SJSA1 (cell line): ENCODE measurements around the gene FBXO27. TPM values are rescaled to one million over a fixed set of nuclear protein-coding genes. Genes with fewer than 3 reads are reported as not detected.
"Not testable (repeated sequence)": the region's sequence is repeated elsewhere in the genome, so short reads cannot be mapped to it uniquely, and the experiment has no call there.

Experiments
- DNase-seq, 2 experiments: peaks; one replicate each; pipeline ENCODE4 v3.0.0-alpha.2; 2015 to 2020; ENCODE audit warnings: low spot score in 2 of 2, low read depth in 1 of 2
- H3K27ac ChIP-seq: fragments of 250-450 bp; sonication (Bioruptor Pico); 2 replicates; pipeline ENCODE4 v1.5.1; 2020; ENCODE audit warnings: mild to moderate bottlenecking, moderate library complexity
- H3K27me3 ChIP-seq: fragments of 250-450 bp; sonication (Bioruptor Pico); replicated peaks from 2 replicates; pipeline ENCODE4 v1.5.1; 2020; ENCODE audit warnings: mild to moderate bottlenecking, moderate library complexity
- H3K36me3 ChIP-seq: fragments of 250-450 bp; sonication (Bioruptor Pico); 2 replicates; pipeline ENCODE4 v1.5.1; 2020; ENCODE audit warnings: mild to moderate bottlenecking
- H3K4me1 ChIP-seq: fragments of 250-450 bp; sonication (Bioruptor Pico); replicated peaks from 2 replicates; pipeline ENCODE4 v1.6.1; 2021; ENCODE audit warnings: mild to moderate bottlenecking
- H3K4me3 ChIP-seq: fragments of 250-450 bp; sonication (Bioruptor Pico); 2 replicates; pipeline ENCODE4 v1.5.1; 2020; ENCODE audit warnings: mild to moderate bottlenecking
- H3K9me3 ChIP-seq: fragments of 250-450 bp; sonication (Bioruptor Pico); replicated peaks from 2 replicates; pipeline ENCODE4 v1.5.1; 2020; ENCODE audit warnings: mild to moderate bottlenecking
- total RNA-seq: library from RNA; depleted of rRNA; stranded (reverse); fragments of >200 nt; shearing (Covaris generic); gene quantifications from 2 replicates; pipeline ENCODE4 v1.2.3, GENCODE V29; 2014

FBXO27 gene
- total RNA-seq, 1 experiment from 2014 or later: 1.5 TPM

GRCh38 chr19:38990949-38991697 lies 41.2 kb downstream of the FBXO27 start:
- Histone ChIP-seq H3K4me1 (peaks cover 8% of the 10 kb centered on the region), H3K4me3 (no peak overlapping the region), H3K27ac (no peak overlapping the region), H3K27me3 (no peaks in the 10 kb centered on the region), H3K9me3 (0 out of 2 replicates have a peak, but pooled peaks cover 2% of the 10 kb centered on the region), H3K36me3 (no peaks in the 10 kb centered on the region)
- DNase-seq: peak in 1 of 2 experiments; percentile 54

DNA sequence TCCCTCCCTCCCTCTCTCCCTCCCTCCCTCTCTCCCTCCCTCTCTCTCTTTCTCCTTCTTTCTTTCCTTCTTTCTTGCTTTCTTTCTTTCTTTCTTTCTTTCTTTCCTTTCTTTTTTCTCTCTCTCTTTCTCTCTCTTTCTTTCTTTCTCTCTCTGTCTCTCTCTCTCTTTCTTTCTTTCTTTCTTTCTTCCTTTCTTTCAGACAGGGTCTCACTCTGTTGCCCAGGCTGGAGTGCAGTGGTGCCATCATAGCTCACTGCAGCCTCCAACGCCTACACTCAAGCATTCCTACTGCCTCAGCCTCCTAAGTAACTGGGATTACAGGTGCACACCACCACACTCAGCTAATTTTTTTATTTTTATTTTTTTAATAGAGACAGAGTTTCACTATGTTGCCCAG lies 42.7 kb downstream of the FBXO27 start:
- H3K36me3 ChIP-seq, H3K27me3 ChIP-seq, H3K4me1 ChIP-seq, DNase-seq, H3K27ac ChIP-seq, H3K4me3 ChIP-seq, H3K9me3 ChIP-seq: not testable (repeated sequence)

DNA sequence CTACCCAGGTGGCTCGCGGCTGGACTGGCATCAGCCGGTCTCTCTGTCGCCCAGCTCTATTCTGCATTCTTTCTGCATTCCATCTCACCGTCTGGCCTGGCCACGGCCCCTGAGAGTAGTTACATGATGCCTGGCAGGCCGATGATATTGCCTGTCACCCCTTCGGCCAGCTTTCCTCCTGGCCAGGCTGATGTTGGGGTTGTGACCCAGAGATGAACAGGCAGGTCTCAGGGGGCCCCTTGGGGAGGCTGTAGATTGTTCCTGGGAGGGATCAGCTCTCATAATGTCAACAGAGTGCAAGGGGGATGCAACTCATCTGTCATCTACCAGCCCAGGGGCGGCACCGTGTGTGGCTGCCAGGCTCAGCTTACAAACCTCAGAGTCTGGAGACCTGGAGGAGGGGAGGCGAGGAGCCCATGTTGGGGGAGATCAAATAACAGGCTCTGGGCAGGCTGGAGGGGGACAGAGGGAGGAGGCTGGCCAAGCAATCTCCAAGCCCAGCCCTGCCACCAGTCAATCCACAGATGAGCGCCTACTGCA lies 43.2 kb downstream of the FBXO27 start:
- Histone ChIP-seq H3K9me3 (0 out of 2 replicates have a peak, but pooled peaks cover 2% of the 10 kb centered on the region), H3K4me3 (no peak overlapping the region), H3K4me1 (peaks cover 8% of the 10 kb centered on the region), H3K27me3 (no peaks in the 10 kb centered on the region), H3K36me3 (no peaks in the 10 kb centered on the region), H3K27ac (no peak overlapping the region)
- DNase-seq: peak; percentile 44 to 52

GRCh38 chr19:38988627-38989026 lies 43.7 kb downstream of the FBXO27 start:
- H3K36me3 ChIP-seq, H3K9me3 ChIP-seq, H3K27ac ChIP-seq, DNase-seq, H3K4me1 ChIP-seq, H3K27me3 ChIP-seq, H3K4me3 ChIP-seq: not testable (repeated sequence)

GRCh38 chr19:38987745-38988144 lies 44.6 kb downstream of the FBXO27 start:
- H3K4me3 ChIP-seq, H3K27me3 ChIP-seq, H3K36me3 ChIP-seq, H3K27ac ChIP-seq, H3K9me3 ChIP-seq, DNase-seq, H3K4me1 ChIP-seq: not testable (repeated sequence)

- Histone ChIP-seq H3K9me3 (no peaks in the 10 kb centered on the region), H3K4me1 (peaks cover 8% of the 10 kb centered on the region), H3K27ac (no peak overlapping the region), H3K36me3 (no peaks in the 10 kb centered on the region), H3K4me3 (no peak overlapping the region), H3K27me3 (no peaks in the 10 kb centered on the region)
- no peak for DNase-seq
Measured at GRCh38 chr19:38985262-38985661, 47.1 kb downstream of the FBXO27 start.

DNA sequence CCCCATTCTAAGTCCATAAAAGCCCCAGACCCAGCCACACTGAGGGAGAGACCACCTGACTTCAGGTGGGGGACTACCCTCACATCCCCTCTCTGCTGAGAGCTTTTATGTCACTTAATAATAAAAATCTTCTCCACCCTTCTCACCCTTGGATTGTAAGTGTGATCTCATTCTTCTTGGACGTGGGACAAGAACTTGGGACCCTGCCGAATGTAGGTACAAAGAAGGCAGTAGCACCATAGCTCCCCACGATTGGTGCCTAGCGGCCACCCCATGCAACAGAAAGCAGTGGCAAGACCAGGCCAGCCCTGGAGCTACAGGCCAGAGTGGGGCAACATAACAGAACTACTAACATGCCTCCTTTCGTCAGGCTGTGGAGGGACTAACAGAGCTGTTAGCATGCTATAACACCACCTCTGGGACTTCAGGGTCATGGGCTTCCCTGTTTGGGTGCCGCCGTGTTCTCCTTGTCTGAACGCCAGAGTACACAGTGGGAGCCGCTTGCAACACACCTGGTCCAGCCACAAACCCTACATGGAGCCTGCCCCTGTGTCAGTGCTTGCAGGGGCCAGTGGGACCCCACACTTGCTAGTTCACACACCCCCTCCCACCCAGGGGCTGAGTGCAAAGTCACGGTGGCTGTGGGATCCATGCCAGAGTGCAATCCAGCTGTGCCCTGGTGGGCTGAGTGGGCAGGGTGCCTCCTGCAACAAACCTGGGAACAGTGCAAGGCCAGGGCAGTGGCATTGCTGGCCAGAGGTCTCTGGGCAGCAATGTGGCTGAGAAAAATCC lies 51.6 kb downstream of the FBXO27 start:
- Histone ChIP-seq H3K36me3 (no peaks in the 10 kb centered on the region), H3K4me3 (no peak overlapping the region), H3K27me3 (no peaks in the 10 kb centered on the region), H3K27ac (no peak overlapping the region), H3K4me1 (no peaks in the 10 kb centered on the region; the same call in 1 of the 2 replicates), H3K9me3 (no peaks in the 10 kb centered on the region)
- no peak for DNase-seq

DNA sequence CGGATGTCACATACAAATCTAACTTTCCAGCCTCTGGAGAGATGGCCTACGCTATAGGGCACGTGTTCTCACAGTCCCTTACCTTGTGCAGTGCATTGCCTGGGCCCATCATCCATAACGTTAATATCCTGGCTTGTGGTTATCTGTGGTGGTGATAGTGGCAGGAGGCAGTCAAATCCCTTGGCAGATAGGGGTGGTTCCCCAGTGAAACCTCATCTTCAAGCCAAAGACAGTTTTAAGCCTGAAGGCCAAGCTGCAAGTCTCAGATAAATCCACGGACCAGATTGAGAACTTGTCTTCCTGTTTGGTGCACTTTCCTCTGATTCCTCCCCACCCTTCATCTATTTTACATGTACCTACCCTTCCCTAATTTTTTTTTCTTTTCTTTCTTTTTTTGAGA lies 52.5 kb downstream of the FBXO27 start:
- no peaks in the 10 kb centered on the region for H3K36me3 ChIP-seq
- H3K27ac ChIP-seq: no peak overlapping the region
- DNase-seq: no peak
- H3K4me1 ChIP-seq: no peaks in the 10 kb centered on the region; the same call in 1 of the 2 replicates
- H3K27me3 ChIP-seq: no peaks in the 10 kb centered on the region
- H3K4me3 ChIP-seq: no peak overlapping the region
- no peaks in the 10 kb centered on the region for H3K9me3 ChIP-seq

- no peak for DNase-seq
- Histone ChIP-seq H3K27ac (no peak overlapping the region), H3K27me3 (no peaks in the 10 kb centered on the region), H3K9me3 (no peaks in the 10 kb centered on the region), H3K36me3 (no peaks in the 10 kb centered on the region), H3K4me3 (no peak overlapping the region), H3K4me1 (no peaks in the 10 kb centered on the region; the same call in 1 of the 2 replicates)
Measured at GRCh38 chr19:38978326-38978689, 54.0 kb downstream of the FBXO27 start.

DNA sequence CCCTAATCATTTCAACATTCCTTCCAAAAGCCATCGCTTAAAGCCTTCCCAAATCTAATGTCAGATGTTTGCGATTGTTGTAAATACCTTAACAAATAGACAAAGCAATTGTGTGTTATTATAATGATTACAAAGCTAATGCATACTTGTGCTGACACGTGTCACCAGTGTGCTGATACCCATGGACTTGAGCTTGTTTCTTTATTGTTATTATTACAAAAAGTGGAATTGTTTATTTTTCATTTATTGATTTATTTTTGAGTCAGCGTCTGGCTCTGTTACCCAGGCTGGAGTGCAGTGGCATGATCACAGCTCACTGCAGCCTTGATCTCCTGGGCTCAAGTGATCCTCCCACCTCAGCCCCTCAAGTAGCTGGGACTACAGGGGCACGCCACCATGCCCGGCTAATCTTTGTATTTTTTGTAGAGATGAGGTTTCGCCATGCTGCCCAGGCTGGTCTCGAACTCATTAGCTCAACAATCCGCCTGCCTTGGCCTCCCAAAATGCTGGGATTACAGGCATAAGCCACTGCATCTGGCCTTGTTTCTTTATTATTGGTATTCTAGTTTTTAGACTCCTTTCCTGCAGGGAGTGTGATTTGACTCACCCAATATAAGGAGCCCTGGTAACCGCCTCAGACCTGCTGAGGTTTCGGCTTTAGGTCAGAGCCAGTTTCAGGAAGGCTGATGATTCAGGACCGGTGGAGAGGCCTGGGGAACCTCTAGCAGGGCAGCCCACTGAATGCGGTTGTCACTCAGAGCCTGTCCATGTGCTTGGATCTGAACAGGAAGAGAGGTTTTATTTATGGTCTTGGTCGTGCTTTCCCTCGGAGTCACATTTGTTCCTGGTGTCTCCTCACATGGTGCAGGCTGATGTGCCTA lies 54.7 kb downstream of the FBXO27 start:
- Histone ChIP-seq H3K27me3 (no peaks in the 10 kb centered on the region), H3K27ac (no peak overlapping the region), H3K9me3 (no peaks in the 10 kb centered on the region), H3K4me3 (no peak overlapping the region), H3K36me3 (no peaks in the 10 kb centered on the region), H3K4me1 (no peaks in the 10 kb centered on the region; the same call in 1 of the 2 replicates)
- DNase-seq: no peak

DNA sequence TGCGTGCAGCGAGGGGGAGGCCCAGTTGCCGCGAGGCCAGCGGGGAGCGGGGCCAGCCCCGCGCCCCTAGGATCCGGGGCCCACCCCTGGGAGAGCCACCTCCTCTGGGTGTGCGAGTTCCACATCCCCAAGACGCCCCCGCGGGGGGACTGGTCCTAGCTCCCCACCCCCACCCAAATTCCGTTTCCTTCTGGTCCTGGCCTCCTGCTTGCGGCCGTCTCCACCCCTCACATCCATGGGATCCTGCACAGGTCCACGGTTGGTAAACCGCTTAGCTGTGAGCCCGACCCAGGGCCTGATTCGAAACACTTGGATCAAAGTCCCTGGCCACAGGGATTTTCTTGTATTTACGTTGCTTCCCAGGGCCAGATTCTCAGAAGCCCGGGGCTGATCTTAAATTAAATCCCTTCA lies 56.5 kb downstream of the FBXO27 start:
- no peak for DNase-seq
- Histone ChIP-seq H3K4me1 (no peaks in the 10 kb centered on the region; the same call in 1 of the 2 replicates), H3K9me3 (no peaks in the 10 kb centered on the region), H3K4me3 (peak overlapping the region; percentile 46), H3K27ac (no peak overlapping the region), H3K27me3 (no peaks in the 10 kb centered on the region), H3K36me3 (no peaks in the 10 kb centered on the region)

DNA sequence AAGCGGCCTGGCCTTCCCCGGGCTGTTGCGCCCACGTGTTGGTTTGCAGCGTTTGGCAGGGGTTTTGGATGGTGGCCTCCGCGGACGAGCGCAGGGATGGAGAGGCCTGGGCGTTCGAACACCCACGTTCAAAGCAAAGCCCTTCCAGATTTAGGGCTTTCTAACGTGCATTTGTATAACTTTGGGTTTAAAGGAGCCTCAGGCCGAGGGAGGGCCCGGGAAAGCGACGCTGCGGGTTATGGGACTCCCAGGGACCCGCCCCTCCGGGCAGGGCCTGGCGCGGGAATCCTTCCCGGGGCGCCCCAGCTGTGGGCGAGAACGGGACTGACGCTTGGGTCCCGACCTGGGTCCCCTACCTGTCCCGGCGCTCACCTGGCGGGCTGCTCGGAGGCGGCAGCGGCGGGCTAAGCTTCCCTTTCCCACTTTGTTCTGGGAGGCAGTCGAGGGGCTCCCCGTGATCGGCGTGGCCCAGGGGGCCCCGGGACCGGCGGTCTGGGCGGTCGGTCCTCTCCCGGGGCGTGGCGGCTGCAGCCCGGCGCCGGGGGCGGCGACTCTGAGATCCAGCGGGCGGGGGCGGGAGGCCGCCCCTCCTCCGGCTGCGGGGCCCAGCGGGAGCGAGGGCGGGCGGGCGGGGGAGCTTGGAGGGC lies 57.0 kb downstream of the FBXO27 start, which contains the start of gene FBXO17:
FBXO17 (minus strand) TSS at position 529 of the 647 bp plus-strand sequence. CDS start 25,423 bp downstream, outside the sequence.
- Histone ChIP-seq H3K36me3 (no peaks in the 10 kb centered on the region), H3K27me3 (no peaks in the 10 kb centered on the region)
- DNase-seq: peak in 1 of 2 experiments; percentile 41

More for the DNA sequence above, 57.0 kb downstream of the FBXO27 start, which contains the start of gene FBXO17:
- Histone ChIP-seq H3K4me1 (no peaks in the 10 kb centered on the region; the same call in 1 of the 2 replicates), H3K27ac (no peak within 1 kb of the TSS), H3K4me3 (peak within 1 kb of the TSS; percentile 46), H3K9me3 (no peaks in the 10 kb centered on the region)
